Measurements from ENCODE around the gene COL13A1.
A peak's percentile ranks its signal among the peaks of the same experiment; 100 is the strongest.

Gene COL13A1

DNA sequence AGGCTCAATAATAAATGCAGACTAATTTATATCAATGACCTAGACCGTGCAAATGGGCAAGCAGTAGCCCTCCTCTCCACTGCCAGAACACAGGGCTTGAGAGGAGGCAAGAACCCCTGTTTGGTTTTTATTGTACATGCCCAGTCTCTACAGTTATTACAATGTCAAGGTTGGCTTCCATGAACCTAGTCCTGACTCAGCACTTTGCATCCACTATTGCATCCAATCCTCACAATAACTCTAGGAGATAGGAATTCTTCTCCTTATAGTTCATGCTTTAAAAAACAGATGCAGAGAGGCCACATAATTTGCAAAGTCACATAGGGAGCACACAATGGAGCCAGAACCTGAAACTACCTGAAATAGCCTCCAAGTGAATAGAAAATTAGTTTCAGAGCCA is 7.0 kb upstream of the COL13A1 start:
- DNase-seq: no peak

DNA sequence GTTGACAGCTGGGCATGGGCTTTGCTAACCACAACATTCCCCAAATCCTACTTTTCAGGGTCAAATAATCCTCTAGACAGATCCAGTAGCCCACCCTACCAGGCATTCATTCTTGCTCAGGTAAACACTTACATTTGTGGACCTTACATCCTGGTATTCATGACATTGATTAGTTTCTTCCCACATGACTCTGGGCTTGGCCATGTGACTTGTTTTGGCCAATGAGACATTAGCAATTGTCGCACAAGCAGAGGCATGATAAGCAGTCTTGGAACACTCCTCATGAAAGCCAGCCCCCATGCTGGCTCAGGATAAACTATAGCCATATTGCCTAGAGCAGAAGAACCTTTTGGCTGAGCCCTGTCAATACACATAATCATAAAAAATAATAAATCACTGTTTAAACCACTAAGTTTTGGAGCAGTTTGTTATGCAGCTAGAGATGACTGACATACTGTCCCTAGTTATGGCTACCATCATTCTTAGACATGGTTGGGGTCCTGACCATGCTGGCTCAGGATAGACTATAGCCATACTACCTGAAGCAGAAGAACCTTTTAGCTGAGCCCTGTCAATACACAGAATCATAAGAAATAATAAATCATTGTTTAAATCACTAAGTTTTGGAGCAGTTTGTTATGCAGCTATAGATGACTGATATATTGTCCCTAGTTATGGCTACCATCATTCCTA is 6.3 kb upstream of the COL13A1 start:
- DNase-seq: no peak

DNA sequence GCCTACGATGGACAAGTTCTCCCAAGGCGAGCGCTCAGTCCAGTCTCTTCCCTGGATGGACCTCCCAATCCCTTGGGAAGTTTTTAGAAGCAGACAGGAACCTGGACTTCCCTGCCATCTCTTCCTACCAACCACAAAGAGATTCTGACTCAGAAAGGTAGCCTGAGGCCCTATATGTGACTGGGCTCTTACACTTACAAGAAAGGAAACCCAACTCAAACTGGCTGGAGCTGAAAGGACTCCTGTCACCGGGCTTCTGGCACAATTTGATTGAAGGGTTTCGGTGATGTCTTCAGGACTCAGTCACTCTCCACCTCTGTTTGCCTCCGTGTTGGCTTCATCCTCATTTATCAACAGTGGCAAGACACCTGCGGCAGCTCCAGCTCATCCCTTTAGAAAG is 3.7 kb upstream of the COL13A1 start:
- no peak for DNase-seq

DNA sequence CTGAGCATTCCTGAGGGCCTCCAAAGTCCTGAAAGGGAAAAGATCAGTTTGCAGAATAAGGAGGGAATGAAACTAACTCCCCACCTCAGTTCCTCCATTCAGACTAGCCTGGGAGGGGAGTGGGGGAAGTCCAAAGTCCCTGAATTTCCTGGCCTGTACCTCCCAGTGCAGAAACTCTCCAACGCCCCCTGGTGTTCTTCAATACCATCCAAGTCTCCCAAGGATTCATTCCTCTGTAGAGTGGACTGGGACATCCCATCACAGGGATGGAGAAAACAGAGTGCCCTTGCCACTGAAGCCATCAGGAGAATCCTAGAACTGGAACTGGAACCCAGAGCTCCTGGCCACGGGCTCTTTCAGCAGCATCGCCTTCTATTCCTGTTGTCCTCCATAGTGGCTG is 1.6 kb upstream of the COL13A1 start:
- DNase-seq: no peak

DNA sequence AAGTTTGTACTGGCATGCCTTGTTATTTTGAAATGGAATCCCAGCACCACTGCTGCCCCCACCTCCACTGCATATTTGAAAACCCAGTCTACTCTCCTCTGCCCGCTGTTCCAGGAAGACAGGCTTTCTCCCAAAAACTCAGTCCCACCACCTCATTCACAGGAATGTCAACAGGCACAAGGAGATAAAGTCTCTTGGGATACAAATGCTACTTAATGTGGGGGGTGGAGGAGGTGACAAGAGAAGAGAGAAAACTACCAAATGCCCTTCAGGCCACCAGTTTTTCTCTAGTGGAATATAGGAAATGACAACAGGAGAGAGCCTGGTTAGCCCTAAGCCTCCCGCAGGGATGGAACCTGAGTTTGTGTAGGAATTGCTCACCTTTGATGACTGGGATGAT is 1.0 kb upstream of the COL13A1 start:
- no peak for DNase-seq

DNA sequence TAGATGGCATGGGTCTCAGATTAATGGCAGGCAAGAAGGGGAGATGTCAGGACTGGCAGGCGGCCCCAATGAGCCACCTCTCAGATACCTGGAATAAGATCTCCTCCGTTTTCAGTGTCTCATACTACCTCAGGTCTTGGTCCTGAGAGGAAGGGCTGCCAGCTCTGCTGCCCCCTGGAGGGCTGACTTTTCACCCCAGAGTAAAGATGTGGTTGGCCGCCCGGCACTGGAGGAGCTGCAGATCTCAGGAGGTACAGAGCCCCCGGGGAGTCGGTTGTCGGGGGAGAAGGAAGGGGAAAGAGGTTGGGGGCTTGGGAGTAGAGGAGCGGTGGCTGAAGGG is 642 bp upstream of the COL13A1 start:
- peak; percentile 31 for DNase-seq

DNA sequence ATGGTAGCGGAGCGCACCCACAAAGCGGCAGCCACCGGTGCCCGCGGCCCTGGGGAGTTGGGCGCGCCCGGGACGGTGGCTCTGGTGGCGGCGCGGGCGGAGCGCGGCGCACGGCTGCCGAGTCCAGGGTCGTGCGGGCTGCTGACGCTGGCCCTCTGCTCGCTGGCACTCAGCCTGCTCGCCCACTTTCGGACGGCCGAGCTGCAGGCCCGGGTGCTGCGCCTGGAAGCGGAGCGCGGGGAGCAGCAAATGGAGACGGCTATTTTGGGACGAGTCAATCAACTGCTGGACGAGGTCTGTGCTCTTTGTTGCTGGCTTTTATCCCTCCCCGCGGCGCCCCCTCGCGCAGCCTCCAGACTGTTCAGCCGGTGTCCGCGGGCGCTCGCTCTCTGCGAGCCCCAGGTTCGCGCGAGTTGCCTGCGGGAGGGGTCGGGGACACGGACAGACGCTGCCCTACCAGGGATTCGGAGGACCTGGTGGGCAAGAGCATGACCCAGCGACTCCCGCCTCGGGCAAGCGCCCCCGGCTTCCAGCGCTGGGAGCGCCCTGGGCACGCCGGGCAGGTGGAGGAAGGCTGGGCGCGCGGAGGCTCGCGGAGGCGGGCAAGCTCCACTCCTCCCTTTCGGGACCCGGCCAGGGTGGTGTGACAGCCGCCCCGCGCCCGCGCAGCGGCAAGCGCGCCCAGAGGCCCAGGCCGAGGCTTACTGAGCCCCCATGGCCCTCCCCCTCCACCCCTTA is 887 bp downstream of the COL13A1 start:
- no peak for DNase-seq

DNA sequence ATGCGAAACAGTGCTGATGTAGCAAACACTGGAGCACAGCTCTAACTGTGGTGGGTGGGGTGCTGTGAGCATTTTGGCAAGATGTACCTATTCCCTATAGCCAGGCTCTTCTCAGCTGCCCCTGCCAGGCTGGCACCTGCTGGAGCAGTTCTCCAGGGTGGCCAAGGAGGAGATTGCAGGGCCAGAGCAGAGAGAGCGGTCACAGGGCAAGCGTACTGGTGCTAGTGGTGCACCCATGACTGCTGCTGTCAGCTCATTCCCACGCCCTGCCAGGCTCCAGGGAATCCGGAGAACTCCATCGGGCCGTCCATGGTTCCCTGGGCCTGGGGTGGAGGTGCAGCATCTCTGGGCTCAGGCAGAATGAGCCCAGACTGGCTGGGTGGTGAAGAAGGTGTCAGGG is 2.1 kb downstream of the COL13A1 start:
- no peak for DNase-seq

DNA sequence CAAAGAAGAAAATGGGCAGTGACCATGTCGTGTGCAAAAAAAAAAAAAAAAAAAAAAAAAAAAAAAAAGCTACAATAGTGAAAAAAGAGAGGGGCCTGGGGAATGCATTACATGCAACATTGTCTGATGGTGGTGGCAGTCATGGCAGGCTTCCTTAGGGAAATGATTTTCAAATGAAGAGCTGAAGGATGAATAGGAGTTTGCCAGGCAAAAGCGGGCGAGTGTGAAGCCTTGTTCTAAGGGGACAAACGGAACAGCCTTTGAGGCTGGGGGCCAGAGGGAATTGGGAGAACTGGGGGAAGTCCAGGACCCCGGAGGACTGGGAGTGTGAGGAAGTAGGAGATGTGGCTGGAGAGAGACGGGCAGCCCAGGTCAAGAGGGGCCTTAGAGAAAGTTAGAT is 3.1 kb downstream of the COL13A1 start:
- no peak for DNase-seq

DNA sequence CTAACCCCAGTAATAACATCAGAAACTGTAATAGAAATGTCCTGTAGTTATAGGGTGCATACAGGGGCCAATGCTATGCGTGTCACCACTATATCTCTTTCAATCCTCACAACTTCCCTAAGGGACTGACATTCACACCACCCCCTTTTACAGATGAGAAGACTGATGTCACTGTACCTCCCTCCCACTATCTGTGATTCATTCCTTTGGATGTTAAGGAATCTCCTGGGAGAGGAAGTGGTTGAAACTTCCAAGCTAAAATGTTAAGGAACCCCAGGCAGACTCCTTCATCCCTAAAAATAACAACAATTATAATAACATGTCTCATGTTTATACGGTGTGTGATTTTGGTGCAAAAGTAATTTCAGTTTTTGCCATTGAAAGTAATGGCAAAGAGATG is 5.4 kb downstream of the COL13A1 start:
- no peak for DNase-seq

DNA sequence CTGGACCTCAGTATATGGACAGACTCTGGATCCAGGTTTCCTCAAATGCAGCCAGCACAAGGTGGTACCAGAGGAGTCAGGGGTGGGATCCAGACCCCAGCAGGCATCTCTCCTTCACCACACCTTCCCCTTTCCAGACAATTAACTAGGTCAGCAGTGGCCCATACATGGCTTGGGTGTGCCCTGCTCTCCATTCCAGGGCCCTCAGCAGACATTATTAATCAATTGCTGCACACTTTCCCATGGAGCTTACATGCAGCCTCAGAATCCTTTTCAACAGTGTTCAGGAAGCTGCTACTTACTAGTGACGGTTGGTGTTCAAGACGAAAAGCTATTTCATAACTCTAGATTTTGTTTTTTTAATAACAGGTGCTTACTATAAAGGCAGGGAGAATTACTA is 6.0 kb downstream of the COL13A1 start:
- no peak for DNase-seq

DNA sequence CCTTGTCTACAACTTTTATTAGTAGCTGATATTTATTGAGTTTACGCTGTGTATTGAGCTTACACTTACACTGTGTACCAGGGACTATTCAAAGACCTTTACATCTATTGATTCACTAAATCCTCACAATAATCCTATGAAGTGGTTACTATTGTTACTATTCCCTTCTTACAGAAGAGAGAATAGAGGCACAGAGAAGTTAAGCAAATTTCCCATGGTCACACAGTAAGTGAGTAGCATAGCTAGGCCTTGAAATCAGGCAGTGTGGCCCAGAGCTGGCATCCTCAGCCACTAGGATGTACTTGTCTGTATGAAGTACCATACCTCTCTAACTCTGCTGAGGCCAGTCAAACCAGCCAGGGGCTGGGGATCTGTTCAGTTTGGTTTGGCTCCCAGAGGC is 7.6 kb downstream of the COL13A1 start:
- no peak for DNase-seq

DNA sequence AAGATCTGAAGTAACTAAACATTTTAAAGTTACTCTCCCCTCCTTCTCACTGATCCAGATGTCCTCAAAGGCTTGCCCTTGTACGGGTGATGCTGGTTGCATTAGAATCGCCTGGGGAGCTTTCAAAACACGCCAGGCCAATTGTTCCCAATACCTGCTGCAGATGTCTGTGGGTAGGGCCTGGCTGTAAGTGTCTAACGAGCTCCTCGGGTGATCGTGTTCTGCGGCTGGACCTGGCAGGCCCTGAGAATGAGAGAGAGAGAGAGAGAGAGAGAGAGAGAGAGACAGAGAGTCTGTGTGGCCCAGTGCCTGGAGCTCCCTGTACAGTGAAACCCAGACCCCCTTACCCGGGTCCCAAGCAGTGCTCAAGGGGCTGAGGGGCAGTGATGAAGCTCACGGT is 8.4 kb downstream of the COL13A1 start:
- no peak for DNase-seq

DNA sequence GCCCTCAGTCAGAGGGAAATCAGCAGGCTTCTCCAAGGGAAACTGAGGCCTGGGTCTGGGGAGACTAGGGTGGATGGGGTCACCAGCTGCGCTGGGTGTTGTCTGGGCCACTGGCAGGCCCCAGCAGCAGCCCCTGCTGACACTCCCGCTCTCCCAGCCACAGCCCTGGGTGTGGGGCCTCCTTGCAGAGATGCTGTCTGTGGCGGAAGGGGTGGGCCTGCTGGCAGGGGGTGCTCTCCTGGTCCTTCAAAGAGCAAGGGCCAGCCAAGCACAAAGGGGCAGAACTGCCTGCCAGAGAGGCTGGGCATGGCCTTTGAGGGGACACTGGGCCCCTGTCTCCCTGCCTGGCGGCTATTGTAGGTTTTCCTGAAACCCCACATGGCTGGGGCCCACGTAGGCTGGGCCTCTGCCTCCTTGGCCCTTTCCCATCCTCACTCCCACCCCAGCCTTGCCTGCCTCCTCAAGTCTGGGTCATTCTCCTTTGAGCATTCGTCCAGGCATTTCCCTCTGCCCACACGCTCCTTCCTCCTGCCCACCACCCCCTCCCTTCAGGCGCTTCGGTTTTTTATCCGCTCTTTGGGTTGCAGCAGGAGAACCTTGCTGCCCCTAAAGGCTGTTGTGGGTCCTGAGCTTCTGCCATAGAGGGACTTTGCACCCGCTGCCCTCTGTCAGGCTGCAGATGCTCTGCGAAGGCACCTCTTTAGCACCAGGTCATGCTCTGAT is 9.1 kb downstream of the COL13A1 start:
- DNase-seq: no peak

DNA sequence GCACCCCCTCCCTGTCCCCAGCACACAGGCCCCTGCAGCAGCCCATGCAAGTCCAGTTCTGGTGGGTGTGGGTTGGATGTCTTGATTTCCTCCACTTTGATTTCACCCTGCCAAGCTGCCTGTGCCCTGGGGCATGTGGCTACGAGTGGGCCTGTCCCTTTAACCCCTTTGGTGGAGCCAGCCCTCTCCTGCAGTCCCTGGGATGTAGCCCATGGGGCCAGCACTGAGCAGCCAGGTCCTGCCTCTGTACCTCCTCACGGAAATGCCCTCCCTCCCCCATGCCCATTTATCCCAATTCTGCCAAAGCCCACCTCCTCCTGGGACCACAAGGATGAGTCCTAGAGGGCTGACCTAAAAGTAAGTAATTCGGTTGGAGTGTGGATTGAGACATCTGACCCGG is 11.9 kb downstream of the COL13A1 start:
- no peak for DNase-seq

DNA sequence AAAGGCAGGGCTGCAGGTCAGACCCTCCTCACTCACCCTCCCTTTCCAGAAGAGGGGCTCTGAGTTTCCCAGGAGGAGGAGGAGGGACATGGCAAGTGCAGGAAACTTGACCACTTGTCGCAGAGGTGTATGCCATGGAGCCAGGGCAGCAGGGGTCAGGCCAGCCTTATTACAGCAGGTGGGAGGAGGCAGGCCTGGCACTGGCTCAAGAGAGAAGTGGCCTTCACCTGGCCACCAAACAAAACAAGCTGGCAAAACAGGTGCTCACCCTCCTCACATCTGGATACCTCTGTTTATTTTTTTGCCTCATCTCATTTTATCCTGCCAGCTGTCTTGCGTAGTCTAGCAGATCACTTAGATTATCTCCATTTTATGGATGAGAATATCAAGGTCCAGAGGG is 12.5 kb downstream of the COL13A1 start:
- no peak for DNase-seq

DNA sequence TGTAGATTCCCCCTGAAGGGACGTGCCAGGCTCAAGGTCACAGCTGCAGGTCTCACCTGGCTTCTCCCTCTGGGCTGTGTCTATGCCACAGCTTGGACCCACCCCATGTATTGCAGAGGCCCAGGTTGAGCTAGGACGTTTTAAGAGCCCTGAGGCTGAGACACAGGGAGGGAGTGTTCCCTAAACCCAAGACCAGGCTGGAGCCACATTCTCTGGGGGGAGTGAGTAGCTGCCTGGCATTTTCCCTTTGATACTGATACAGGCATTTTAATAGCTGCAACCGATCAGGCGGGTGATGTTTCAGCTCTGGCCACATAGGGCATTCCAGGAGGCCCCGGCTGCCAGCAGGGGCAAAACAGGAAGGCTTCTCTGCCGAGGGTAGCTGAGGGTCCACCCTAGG is 13.4 kb downstream of the COL13A1 start:
- no peak for DNase-seq

DNA sequence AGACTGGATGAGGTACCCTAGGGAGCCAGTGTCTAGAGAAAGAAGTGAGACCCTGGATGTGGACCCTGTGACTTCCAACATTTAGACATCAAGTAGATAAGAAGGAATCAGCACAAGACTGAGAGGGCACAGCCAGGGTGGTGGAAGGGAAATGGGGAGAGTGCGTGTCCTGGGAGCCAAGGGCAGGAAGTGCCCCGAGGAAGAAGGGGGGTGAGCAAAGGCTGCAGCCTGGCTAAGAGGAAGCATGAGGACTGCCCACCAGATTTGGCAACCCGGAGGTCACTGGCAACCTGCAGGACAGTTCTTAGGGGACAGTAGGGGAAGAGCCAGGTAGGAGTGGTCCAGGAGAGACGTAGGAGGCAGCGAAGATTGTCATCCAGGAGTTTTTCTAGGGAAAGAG is 14.8 kb downstream of the COL13A1 start:
- DNase-seq: no peak

DNA sequence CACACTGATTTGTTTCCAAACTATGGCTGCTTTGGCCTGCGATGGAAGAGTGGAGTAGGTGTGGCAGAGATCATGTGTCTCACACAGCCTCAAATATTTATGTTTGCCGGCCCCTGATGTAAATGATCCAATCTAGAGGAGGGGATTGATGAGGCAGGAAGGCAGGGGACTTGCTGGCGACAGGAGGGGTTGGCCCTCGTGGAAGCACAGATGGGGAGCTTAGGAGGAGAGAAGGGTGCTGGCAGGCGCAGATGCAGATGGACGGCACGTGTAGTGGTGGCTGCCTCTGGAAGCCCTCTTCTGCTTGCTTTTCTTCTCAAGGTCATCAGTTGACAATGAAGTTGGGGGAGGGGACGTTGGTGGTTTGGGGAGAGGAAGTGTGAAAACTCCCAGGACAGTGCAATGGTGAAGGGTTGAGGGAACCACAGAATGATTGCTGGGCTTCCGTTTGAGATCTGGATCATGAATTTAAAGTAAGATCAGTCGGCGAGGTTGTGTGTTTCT is 15.4 kb downstream of the COL13A1 start:
- no peak for DNase-seq

DNA sequence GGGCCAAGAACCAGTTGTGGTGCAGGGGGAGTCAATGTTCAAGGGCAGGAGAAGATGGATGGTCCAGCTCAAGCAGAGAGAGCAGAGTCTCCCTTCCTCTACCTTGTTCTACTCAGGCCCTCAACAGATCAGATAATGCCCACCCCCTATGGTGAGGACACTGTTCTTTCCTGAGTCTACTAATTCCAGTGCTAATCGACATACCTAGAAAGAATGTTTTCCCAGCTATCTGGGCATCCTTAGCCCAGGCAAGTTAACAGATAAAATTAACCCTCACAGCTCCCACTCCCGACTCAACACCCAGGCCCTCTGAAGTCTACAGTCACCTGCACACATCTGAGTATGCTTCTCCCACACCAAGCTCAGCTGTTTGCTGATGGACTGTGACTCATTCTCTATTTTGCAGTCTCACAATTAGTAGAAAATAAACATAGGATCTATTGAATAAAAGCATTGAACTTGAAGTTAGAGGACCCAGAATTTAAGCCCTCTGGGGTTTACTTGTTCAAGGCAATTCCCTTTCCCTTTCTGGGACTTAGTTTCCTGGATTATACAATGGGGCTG is 17.1 kb downstream of the COL13A1 start:
- no peak for DNase-seq

DNA sequence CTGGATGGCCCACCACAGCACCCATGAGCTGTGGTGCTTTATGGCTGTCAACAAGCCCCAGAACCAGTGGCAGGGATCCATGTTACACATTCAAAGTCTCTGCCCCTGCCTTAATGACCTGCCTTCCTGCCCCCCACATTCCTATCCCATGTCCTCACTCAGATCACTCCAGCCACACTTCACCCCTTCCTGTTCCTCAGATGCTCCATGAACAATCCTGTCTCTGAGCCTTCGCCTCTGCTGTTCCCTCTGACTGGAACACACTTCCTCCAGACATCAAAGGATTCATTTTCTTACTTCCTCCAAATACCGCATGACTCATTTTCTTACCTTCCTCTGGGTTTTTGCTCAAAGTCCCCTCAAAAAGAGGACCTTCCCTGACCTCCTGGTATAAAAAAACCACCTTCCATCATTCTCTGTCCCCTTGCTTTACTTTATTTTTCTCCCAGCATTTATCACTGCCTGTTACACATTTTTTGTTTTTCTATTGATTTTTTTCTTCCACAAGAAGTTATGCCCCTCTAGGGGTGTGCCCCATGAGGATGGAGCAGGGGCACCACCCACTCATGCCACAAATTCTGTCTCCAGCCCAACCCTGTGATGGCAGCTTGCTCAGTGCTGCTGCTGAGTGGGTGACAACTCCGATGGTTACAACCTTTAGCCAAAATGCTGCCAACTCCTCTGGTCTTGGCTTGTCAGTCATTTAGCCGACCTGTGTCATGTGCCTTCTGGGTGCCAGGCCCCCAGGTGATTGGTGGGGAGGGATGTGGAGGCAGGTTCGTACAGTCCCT is 18.2 kb downstream of the COL13A1 start:
- DNase-seq: no peak

DNA sequence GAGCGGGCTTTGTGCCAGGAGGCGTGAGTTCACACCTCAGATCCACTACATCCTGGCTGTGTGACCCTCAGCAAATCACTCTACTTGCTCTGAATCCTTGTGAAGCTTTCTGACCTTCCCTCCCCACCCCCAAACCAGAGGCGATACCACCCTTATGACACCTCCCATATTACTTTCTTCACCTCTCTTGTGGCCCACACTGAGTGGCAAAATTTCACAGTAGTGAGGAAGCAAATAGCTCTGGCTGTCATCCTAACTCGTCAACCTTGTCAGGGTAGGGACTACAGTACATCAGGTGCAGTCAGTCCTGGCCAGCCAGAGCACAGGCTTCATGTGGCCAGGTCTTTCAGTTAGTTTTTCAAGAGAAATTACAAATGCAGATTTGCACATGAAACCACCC is 19.1 kb downstream of the COL13A1 start:
- no peak for DNase-seq

DNA sequence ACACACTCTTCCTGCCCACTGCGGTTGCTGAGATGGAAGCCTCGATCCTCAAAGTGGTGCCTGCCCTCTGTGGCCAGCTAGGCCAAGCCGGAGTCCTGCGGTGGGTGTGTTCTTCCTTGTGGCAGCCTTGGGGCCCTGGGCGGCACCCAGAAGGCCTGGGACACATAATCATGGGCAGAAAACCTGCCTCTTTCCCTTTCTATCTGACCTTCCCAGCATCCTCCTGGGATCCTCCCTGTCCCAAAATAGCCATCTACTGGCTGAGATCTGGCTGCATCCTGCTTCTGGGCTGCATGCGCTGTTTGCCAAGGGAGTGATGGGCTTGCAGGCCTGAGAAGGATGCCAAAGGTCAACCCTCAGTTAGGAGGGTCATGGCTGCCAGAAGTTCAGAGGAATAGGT is 23.9 kb downstream of the COL13A1 start:
- no peak for DNase-seq
